Mesothelial cell of epicardium (in vitro differentiated cells): ENCODE results near the gene PCDHGC4. TPM values are rescaled to one million over a fixed set of nuclear protein-coding genes. Genes with fewer than 3 reads are reported as not detected.

ENCODE experiments used
- DNase-seq, 2 experiments: peaks; one replicate each; pipeline ENCODE4 v3.0.0; 2021; ENCODE audit warnings: low spot score in 2 of 2; ENCODE audit not compliant: unreplicated experiment in 2 of 2
- H3K27ac Mint-ChIP-seq: 2 replicates; pipeline ENCODE4 v1.8.0; 2021; ENCODE audit warnings: mixed read lengths
- H3K27me3 Mint-ChIP-seq: 2 replicates; pipeline ENCODE4 v1.8.0; 2021; ENCODE audit warnings: low read depth, mixed read lengths
- H3K36me3 Mint-ChIP-seq: 2 replicates; pipeline ENCODE4 v1.8.0; 2021; ENCODE audit warnings: mixed read lengths
- H3K4me1 Mint-ChIP-seq: 2 replicates; pipeline ENCODE4 v1.8.0; 2021; ENCODE audit warnings: mixed read lengths
- H3K4me3 Mint-ChIP-seq: 2 replicates; pipeline ENCODE4 v1.8.0; 2021; ENCODE audit warnings: mild to moderate bottlenecking, moderate library complexity, mixed read lengths
- H3K9me3 Mint-ChIP-seq: 2 replicates; pipeline ENCODE4 v1.8.0; 2021; ENCODE audit warnings: mixed read lengths
- total RNA-seq: library from RNA; stranded (reverse); gene quantifications from 3 replicates; pipeline ENCODE4 v1.2.1, GENCODE V29; 2021
- TF ChIP-seq, protein P1 (sequence below): fragments of 200-600 bp; sonication (generic); IDR thresholded peaks from one replicate; pipeline ENCODE4 v1.5.0; 2021; ENCODE audit warnings: antibody characterized with exemption; ENCODE audit not compliant: unreplicated experiment

The PCDHGC4 gene
- total RNA-seq, 1 donor from 2014 or later = 5.2 TPM

DNA sequence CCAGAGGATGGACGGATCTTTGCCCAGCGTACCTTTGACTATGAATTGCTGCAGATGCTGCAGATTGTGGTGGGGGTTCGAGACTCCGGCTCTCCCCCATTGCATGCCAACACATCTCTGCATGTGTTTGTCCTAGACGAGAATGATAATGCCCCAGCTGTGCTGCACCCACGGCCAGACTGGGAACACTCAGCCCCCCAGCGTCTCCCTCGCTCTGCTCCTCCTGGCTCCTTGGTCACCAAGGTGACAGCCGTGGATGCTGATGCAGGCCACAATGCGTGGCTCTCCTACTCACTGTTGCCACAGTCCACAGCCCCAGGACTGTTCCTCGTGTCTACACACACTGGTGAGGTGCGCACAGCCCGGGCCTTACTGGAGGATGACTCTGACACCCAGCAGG lies 5.9 kb downstream of the PCDHGC4 start:
- TF ChIP-seq, protein P1, sequence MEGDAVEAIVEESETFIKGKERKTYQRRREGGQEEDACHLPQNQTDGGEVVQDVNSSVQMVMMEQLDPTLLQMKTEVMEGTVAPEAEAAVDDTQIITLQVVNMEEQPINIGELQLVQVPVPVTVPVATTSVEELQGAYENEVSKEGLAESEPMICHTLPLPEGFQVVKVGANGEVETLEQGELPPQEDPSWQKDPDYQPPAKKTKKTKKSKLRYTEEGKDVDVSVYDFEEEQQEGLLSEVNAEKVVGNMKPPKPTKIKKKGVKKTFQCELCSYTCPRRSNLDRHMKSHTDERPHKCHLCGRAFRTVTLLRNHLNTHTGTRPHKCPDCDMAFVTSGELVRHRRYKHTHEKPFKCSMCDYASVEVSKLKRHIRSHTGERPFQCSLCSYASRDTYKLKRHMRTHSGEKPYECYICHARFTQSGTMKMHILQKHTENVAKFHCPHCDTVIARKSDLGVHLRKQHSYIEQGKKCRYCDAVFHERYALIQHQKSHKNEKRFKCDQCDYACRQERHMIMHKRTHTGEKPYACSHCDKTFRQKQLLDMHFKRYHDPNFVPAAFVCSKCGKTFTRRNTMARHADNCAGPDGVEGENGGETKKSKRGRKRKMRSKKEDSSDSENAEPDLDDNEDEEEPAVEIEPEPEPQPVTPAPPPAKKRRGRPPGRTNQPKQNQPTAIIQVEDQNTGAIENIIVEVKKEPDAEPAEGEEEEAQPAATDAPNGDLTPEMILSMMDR = no peak

DNA sequence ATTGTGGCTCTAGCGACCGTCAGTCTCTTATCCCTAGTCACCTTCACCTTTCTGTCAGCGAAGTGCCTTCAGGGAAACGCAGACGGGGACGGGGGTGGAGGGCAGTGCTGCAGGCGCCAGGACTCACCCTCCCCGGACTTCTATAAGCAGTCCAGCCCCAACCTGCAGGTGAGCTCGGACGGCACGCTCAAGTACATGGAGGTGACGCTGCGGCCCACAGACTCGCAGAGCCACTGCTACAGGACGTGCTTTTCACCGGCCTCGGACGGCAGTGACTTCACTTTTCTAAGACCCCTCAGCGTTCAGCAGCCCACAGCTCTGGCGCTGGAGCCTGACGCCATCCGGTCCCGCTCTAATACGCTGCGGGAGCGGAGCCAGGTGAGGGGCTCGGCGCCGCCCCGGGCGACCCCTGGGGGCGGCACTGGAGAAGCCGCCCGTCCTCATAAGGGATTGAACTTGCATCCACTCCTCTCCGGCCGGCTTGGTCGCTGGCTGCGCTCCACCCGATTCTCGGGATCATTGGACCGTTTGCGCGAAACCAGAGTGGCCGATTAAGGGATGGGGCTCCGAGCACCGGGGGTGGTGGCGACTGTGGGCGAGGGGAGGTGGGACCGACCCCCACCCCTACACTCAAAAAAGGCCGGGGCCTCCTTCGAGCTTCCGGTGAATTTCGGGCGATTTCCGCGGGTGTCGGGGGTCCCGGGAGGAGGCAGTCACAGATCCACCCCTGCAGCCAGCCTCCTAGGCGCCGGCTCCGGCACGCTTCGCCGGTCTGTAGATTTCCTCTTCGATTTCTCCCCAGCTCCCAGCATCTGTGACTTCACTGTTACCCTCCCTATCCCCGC lies 6.7 kb downstream of the PCDHGC4 start:
- H3K27ac Mint-ChIP-seq = no peak overlapping the region
- TF ChIP-seq, protein P1 = no peak
- no peaks in the 10 kb centered on the region for H3K9me3 Mint-ChIP-seq
- peaks cover 25% of the 10 kb centered on the region for H3K4me1 Mint-ChIP-seq
- no peak for DNase-seq
- peaks cover 31% of the 10 kb centered on the region for H3K36me3 Mint-ChIP-seq
- H3K4me3 Mint-ChIP-seq = no peak overlapping the region
- no peaks in the 10 kb centered on the region for H3K27me3 Mint-ChIP-seq

More for the DNA sequence above, 5.9 kb downstream of the PCDHGC4 start:
- H3K27ac Mint-ChIP-seq = no peak overlapping the region
- no peak overlapping the region for H3K4me3 Mint-ChIP-seq
- H3K4me1 Mint-ChIP-seq = peaks cover 19% of the 10 kb centered on the region
- H3K36me3 Mint-ChIP-seq = peaks cover 34% of the 10 kb centered on the region
- DNase-seq = no peak
- no peaks in the 10 kb centered on the region for H3K27me3 Mint-ChIP-seq
- no peaks in the 10 kb centered on the region for H3K9me3 Mint-ChIP-seq

DNA sequence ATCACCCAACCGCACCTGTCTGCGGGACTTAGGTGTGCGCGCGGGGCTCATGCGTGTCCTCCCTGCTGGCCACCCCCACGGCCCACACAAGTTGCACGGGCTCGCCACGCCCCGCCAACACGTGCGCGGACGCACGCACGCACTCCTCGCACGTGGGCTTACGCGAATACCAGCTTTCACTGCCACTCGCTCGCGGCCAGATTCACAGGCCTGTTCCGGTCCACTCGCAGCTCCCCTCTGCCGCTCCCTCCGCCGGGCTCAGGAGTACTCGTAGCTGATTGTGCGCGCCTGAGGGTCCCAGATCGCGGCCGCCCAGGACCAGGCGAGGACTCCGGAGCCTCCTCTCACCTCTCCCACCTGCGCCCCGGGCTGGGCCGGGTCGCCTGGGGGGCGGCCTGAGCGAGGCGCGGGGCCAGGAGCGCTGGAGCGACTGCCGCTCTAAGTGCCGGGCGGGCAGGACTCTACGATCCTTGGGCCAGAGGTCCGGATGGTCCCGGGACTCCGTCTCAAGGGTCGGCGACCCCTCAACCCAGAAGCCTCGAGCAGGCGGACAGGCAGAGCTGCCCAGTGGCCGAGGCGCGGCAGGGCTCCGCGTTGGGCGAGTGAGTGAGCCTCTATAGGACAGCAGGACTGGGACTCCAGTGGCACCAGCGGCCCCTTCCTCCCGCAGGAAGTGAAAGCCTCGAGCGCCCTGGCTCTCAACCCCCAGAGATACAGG lies 7.5 kb downstream of the PCDHGC4 start:
- no peaks in the 10 kb centered on the region for H3K9me3 Mint-ChIP-seq
- no peaks in the 10 kb centered on the region for H3K27me3 Mint-ChIP-seq
- H3K36me3 Mint-ChIP-seq = peaks cover 23% of the 10 kb centered on the region
- H3K4me3 Mint-ChIP-seq = no peak overlapping the region
- DNase-seq = no peak
- H3K4me1 Mint-ChIP-seq = peaks cover 25% of the 10 kb centered on the region
- TF ChIP-seq, protein P1 = no peak
- H3K27ac Mint-ChIP-seq = no peak overlapping the region

DNA sequence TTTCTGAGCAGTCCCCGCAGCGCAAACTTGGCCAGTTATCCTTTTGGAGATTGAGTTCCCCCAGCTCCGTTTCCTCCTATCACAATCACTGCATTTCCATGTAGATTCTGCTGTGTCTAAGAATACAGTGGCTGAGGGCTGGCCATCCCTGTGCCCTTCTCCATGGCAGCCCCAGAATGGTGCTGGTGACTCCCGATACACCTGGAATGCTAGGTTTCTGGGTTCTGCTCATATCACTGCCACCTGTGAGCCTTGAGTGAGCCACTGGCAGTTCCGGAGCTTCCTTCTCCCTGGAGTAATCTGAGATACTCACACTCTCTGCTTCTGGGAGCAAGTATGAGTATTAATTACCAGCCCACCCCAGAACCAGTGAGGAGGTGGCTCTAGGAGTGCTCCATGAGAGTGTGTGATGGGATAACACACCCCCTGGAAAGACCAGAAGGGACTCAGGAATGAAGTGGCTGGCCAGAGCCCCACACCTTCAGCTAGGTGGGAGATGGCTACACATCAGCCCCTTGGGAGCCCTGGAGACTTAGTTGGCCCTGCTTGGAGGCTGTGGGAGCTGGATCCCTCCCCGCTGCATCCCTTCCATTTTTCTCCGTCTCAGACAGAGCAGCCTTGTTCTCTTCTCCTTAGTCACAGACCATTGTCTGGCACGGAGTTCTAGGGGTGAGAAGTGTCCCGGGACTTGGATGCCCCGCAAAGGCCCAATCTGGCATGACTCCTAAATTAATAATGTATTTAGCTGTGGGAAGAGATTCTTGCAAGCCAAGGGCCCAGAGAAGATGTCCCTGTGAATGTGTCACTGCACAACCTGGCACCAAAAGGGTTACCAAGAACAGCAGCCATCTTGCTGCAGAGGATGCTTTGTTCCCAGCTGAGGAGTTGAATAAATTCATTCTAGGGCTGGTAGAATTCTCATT lies 8.9 kb downstream of the PCDHGC4 start:
- Mint-ChIP-seq H3K4me1 (peaks cover 25% of the 10 kb centered on the region), H3K27ac (peak overlapping the region; percentile 34), H3K4me3 (no peak overlapping the region), H3K36me3 (peaks cover 29% of the 10 kb centered on the region), H3K27me3 (no peaks in the 10 kb centered on the region), H3K9me3 (no peaks in the 10 kb centered on the region)
- TF ChIP-seq, protein P1 = no peak
- no peak for DNase-seq

DNA sequence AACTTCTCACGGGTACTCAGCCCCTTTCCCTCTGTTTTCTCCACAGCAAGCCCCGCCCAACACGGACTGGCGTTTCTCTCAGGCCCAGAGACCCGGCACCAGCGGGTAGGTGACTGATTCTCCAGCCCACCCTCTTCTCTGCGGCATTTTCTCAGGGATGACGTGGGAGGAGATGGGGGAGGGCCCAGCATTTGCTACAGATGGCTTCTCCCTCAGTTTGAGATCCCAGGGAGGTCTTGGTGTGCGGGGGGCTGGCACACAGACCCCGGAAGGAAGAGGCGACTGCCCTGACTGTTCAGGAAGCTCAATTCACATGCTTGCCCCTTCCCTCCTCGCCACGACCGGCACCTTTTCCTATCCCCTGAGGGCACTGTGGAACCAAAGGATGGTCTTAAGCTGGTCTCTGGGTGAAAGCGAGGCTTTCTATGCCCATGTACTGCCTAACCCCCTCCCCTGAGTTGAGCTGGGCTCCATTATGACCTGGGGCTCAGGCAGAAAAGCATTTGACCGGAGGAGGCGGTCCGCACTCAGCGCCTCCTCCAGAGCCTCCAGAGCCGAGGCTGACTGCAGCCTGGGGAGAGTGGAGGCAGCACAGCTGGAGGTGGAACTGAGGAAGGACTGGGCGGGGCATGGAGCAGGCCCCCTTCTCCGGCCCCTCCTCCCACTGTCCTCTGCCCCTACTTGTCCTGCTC lies 10.1 kb downstream of the PCDHGC4 start:
- TF ChIP-seq, protein P1 = no peak
- peak in 1 of 2 experiments; percentile 50 for DNase-seq
- H3K27ac Mint-ChIP-seq = peak overlapping the region; percentile 84
- peak overlapping the region; percentile 63 for H3K4me3 Mint-ChIP-seq
- H3K4me1 Mint-ChIP-seq = peaks cover 25% of the 10 kb centered on the region
- no peaks in the 10 kb centered on the region for H3K9me3 Mint-ChIP-seq
- H3K36me3 Mint-ChIP-seq = peaks cover 27% of the 10 kb centered on the region
- H3K27me3 Mint-ChIP-seq = no peaks in the 10 kb centered on the region
